Measurements from ENCODE around the gene TMEM186.
"Not testable (repeated sequence)": the region's sequence is repeated elsewhere in the genome, so short reads cannot be mapped to it uniquely, and the experiment has no call there.

TMEM186 gene

GRCh38 chr16:8797364-8798173 lies at the start of gene TMEM186, which contains the start of gene PMM2:
Gene TMEM186, minus strand, starts transcription at chr16:8797639. Its CDS starts 25 bp downstream, at chr16:8797614.
Gene PMM2, plus strand, starts transcription at chr16:8797839. Its CDS starts 44 bp downstream, at chr16:8797883.
- DNase-seq (ENCODE audit: low spot score): peak; percentile 99

GRCh38 chr16:8847145-8847544 lies 49.7 kb upstream of the TMEM186 start:
- DNase-seq (ENCODE audit: low spot score): no peak

- DNase-seq (ENCODE audit: low spot score): no peak
Observed at GRCh38 chr16:8846401-8846932, 49.0 kb upstream of the TMEM186 start.

- no peak for DNase-seq (ENCODE audit: low spot score)
Observed at GRCh38 chr16:8845699-8846298, 48.4 kb upstream of the TMEM186 start.

GRCh38 chr16:8843296-8843695 lies 45.9 kb upstream of the TMEM186 start:
- not testable (repeated sequence) for DNase-seq (ENCODE audit: low spot score)

- DNase-seq (ENCODE audit: low spot score): not testable (repeated sequence)
Observed at GRCh38 chr16:8842016-8842415, 44.6 kb upstream of the TMEM186 start.

- not testable (repeated sequence) for DNase-seq (ENCODE audit: low spot score)
Observed at GRCh38 chr16:8837594-8837993, 40.2 kb upstream of the TMEM186 start.

- not testable (repeated sequence) for DNase-seq (ENCODE audit: low spot score)
Observed at GRCh38 chr16:8836797-8837196, 39.4 kb upstream of the TMEM186 start.

GRCh38 chr16:8832717-8833105 lies 35.3 kb upstream of the TMEM186 start:
- no peak for DNase-seq (ENCODE audit: low spot score)

GRCh38 chr16:8831871-8832716 lies 34.7 kb upstream of the TMEM186 start:
- no peak for DNase-seq (ENCODE audit: low spot score)

GRCh38 chr16:8831450-8831849 lies 34.0 kb upstream of the TMEM186 start:
- DNase-seq (ENCODE audit: low spot score): no peak

- DNase-seq (ENCODE audit: low spot score): no peak
Observed at GRCh38 chr16:8828541-8829165, 31.2 kb upstream of the TMEM186 start.

- no peak for DNase-seq (ENCODE audit: low spot score)
Observed at GRCh38 chr16:8826278-8826879, 28.9 kb upstream of the TMEM186 start.

GRCh38 chr16:8822403-8822802 lies 25.0 kb upstream of the TMEM186 start:
- DNase-seq (ENCODE audit: low spot score): no peak

- no peak for DNase-seq (ENCODE audit: low spot score)
Observed at GRCh38 chr16:8819411-8820034, 22.1 kb upstream of the TMEM186 start.

GRCh38 chr16:8818504-8819270 lies 21.2 kb upstream of the TMEM186 start:
- DNase-seq (ENCODE audit: low spot score): no peak

- DNase-seq (ENCODE audit: low spot score): no peak
Observed at GRCh38 chr16:8816967-8817655, 19.7 kb upstream of the TMEM186 start.

- DNase-seq (ENCODE audit: low spot score): no peak
Observed at GRCh38 chr16:8814095-8814806, 16.8 kb upstream of the TMEM186 start.
